Measurements from ENCODE around the gene RBSN.

GRCh38 chr3:15099364-15100098 lies 583 bp upstream of the RBSN start:
- no peak for TF ChIP-seq CTCF (IDR thresholded peaks at IDR 0.05; ENCODE audit: low read depth, low read length)
- TF ChIP-seq MAX (IDR thresholded peaks at IDR 0.05; ENCODE audit: low read depth, low read length), result no peak
- TF ChIP-seq POLR2A (IDR thresholded peaks at IDR 0.05; ENCODE audit: extremely low read depth, insufficient read length), result no peak
